HCT116 (cell line): ENCODE measurements around the gene ROBO1. TPM values are rescaled to one million over a fixed set of nuclear protein-coding genes. Genes with fewer than 3 reads are reported as not detected.

ENCODE experiments used
- ATAC-seq: fragments of 200-7000 bp; cut with Tn5 transposase; 2 replicates; pipeline ENCODE4 v1.9.1; 2020; ENCODE audit warnings: mild to moderate bottlenecking, moderate library complexity
- BruUV-seq: library from RNA; stranded (reverse); fragments of 400-500 nt; replicated peaks from 2 replicates; lab custom pipeline; 2021; lab: Mats Ljungman, UMichigan
- CTCF ChIA-PET: fragments of 300-600 bp; sonication (Branson Sonifier 250); formaldehyde crosslinking; loops from one replicate; lab custom pipeline; 2021; ENCODE audit warnings: antibody characterized with exemption; lab: Charles Lee
- POLR2A ChIA-PET: fragments of 300-600, 350-600 bp; sonication (Branson Sonifier 250); formaldehyde crosslinking; loops from one replicate; lab custom pipeline; 2021; ENCODE audit warnings: antibody characterized with exemption; lab: Charles Lee
- RAD21 ChIA-PET, 2 experiments: fragments of 300-600 bp; sonication (Branson Sonifier 250); formaldehyde crosslinking; loops; one replicate each; lab custom pipeline; 2023; ENCODE audit warnings: low total read pairs in 2 of 2; ENCODE audit not compliant: uncharacterized antibody in 2 of 2, unreplicated experiment in 2 of 2, low non-redundant PET in 1 of 2; lab: Charles Lee
- DNase-seq: peaks from one replicate; pipeline ENCODE4 v3.0.0-alpha.2; 2010; ENCODE audit warnings: low read depth, low spot score
- H2AFZ ChIP-seq: fragments of 200-600 bp; shearing (Covaris generic), sonication (generic); 2 replicates; pipeline ENCODE4 v1.6.1; 2017; ENCODE audit warnings: low read depth, mixed run types, mixed read lengths, antibody characterized with exemption, low read length; ENCODE audit not compliant: poor library complexity, severe bottlenecking
- H3K27ac ChIP-seq: 2 replicates; pipeline ENCODE4 v1.5.1; 2012; ENCODE audit warnings: low read depth, low read length
- H3K27me3 ChIP-seq: fragments of 200-600 bp; sonication (generic); 2 replicates; pipeline ENCODE4 v1.6.1; 2016; ENCODE audit warnings: mixed run types, low read length, mixed read lengths; ENCODE audit not compliant: insufficient read depth
- H3K36me3 ChIP-seq, 2 experiments: fragments of 200-500 bp in 1 of 2; fragments of 200-600 bp in 1 of 2; sonication (Bioruptor generic) in 1 of 2; sonication (generic) in 1 of 2; 2 replicates each; pipeline versions ENCODE4 v1.5.1 to v1.6.1; 2014 to 2016; ENCODE audit warnings: low read length in 2 of 2, inconsistent platforms in 1 of 2, mixed read lengths in 1 of 2, mixed run types in 1 of 2; ENCODE audit not compliant: insufficient read depth in 2 of 2, control insufficient read depth in 1 of 2
- H3K4me1 ChIP-seq, 2 experiments: fragments of 200-600 bp in 1 of 2; sonication (generic) in 1 of 2; 2 replicates each; pipeline versions ENCODE4 v1.5.1 to v1.6.1; 2012 to 2017; ENCODE audit warnings: low read length in 2 of 2, inconsistent platforms in 1 of 2, mild to moderate bottlenecking in 1 of 2, mixed read lengths in 1 of 2, mixed run types in 1 of 2, moderate library complexity in 1 of 2; ENCODE audit not compliant: insufficient read depth in 2 of 2, control insufficient read depth in 1 of 2
- H3K4me2 ChIP-seq: fragments of 200-600 bp; sonication (generic); 2 replicates; pipeline ENCODE4 v1.6.1; 2017; ENCODE audit warnings: mixed run types, low read length, mixed read lengths
- H3K4me3 ChIP-seq, 2 experiments: fragments of 200-600 bp in 1 of 2; sonication (generic) in 1 of 2; replicated peaks in 1 of 2; 2 replicates each; pipeline ENCODE4 v1.5.1; 2011 to 2016; ENCODE audit warnings: low read length in 2 of 2, control low read depth in 1 of 2, low read depth in 1 of 2, mild to moderate bottlenecking in 1 of 2, mixed read lengths in 1 of 2, mixed run types in 1 of 2
- H3K79me2 ChIP-seq: fragments of 200-600 bp; sonication (generic); 2 replicates; pipeline ENCODE4 v1.6.1; 2017; ENCODE audit warnings: mild to moderate bottlenecking, mixed run types, low read length, moderate library complexity, mixed read lengths; ENCODE audit not compliant: insufficient read depth
- H3K9ac ChIP-seq: fragments of 200-600 bp; sonication (generic); 2 replicates; pipeline ENCODE4 v1.6.1; 2016; ENCODE audit warnings: low read length, mixed read lengths
- H3K9me2 ChIP-seq: fragments of 200-600 bp; sonication (generic), shearing (Covaris generic); 2 replicates; pipeline ENCODE4 v1.6.1; 2017; ENCODE audit warnings: mixed run types, mild to moderate bottlenecking, moderate library complexity; ENCODE audit not compliant: insufficient read depth
- H3K9me3 ChIP-seq, 2 experiments: fragments of 200-500 bp in 1 of 2; fragments of 200-600 bp in 1 of 2; sonication (Bioruptor generic) in 1 of 2; sonication (generic) in 1 of 2; 2 replicates each; pipeline ENCODE4 v1.6.1; 2014 to 2017; ENCODE audit warnings: low read length in 2 of 2, mixed read lengths in 2 of 2, inconsistent platforms in 1 of 2, low read depth in 1 of 2, mild to moderate bottlenecking in 1 of 2, mixed run types in 1 of 2, moderate library complexity in 1 of 2; ENCODE audit not compliant: control insufficient read depth in 1 of 2, insufficient read depth in 1 of 2
- H4K20me1 ChIP-seq: fragments of 200-600 bp; sonication (generic), shearing (Covaris generic); 2 replicates; pipeline ENCODE4 v1.6.1; 2017; ENCODE audit warnings: mixed run types, mild to moderate bottlenecking, moderate library complexity; ENCODE audit not compliant: insufficient read depth
- CBX3 ChIP-seq: IDR thresholded peaks from 2 replicates; pipeline ENCODE4 v1.6.1; 2012; ENCODE audit warnings: low read depth
- CEBPB ChIP-seq: IDR thresholded peaks from 2 replicates; pipeline ENCODE4 v1.6.1; 2012; ENCODE audit warnings: low read depth
- EGR1 ChIP-seq: IDR thresholded peaks from 2 replicates; pipeline ENCODE4 v1.6.1; 2012; ENCODE audit warnings: low read depth
- EZH2 ChIP-seq: fragments of 200-600 bp; sonication (generic); IDR thresholded peaks from 2 replicates; pipeline ENCODE4 v1.6.1; 2017; ENCODE audit warnings: antibody characterized with exemption, mixed run types
- EZH2phosphoT487 ChIP-seq: fragments of 200-600 bp; IDR thresholded peaks from 2 replicates; pipeline ENCODE4 v1.6.1; 2018; ENCODE audit warnings: antibody characterized with exemption, borderline replicate concordance
- FOSL1 ChIP-seq: IDR thresholded peaks from 2 replicates; pipeline ENCODE4 v1.6.1; 2012; ENCODE audit warnings: low read depth
- POLR2A ChIP-seq: IDR thresholded peaks from 2 replicates; pipeline ENCODE4 v1.7.0; 2011; ENCODE audit warnings: borderline replicate concordance; ENCODE audit not compliant: insufficient read depth, insufficient read length; ENCODE audit errors: extremely low read depth
- POLR2AphosphoS5 ChIP-seq: IDR thresholded peaks from 2 replicates; pipeline ENCODE4 v1.6.1; 2011; ENCODE audit warnings: mild to moderate bottlenecking, low read depth, low read length, moderate library complexity
- RAD21 ChIP-seq: IDR thresholded peaks from 2 replicates; pipeline ENCODE4 v1.6.1; 2012; ENCODE audit warnings: low read depth, mild to moderate bottlenecking
- SP1 ChIP-seq: IDR thresholded peaks from 2 replicates; pipeline ENCODE4 v1.6.1; 2012; ENCODE audit warnings: low read depth
- SRF ChIP-seq: IDR thresholded peaks from 2 replicates; pipeline ENCODE4 v1.6.1; 2012; ENCODE audit warnings: low read depth
- TCF7L2 ChIP-seq: IDR thresholded peaks from 2 replicates; pipeline ENCODE4 v1.7.0; 2011; ENCODE audit warnings: borderline replicate concordance, inconsistent platforms; ENCODE audit not compliant: insufficient read depth, insufficient read length; ENCODE audit errors: extremely low read depth
- YY1 ChIP-seq: IDR thresholded peaks from 2 replicates; pipeline ENCODE4 v1.6.1; 2011; ENCODE audit warnings: low read length, low read depth, moderate library complexity, mild to moderate bottlenecking; ENCODE audit not compliant: insufficient replicate concordance; ENCODE audit errors: extremely low read depth
- ZFX ChIP-seq: fragments of 450-650 bp; IDR thresholded peaks from 2 replicates; pipeline ENCODE4 v1.6.1; 2017
- ZNF274 ChIP-seq: fragments of 200-500 bp; sonication (Bioruptor generic); IDR thresholded peaks from 2 replicates; pipeline ENCODE4 v1.6.1; 2014; ENCODE audit warnings: mild to moderate bottlenecking, low read depth, low read length, inconsistent platforms
- intact Hi-C: fragments of 100-400 bp; cut with micrococcal nuclease; formaldehyde crosslinking; loops from 2 replicates; pipeline ENCODE4 v1.10.0; 2022
- total RNA-seq: library from RNA; stranded (reverse); gene quantifications from one replicate; pipeline ENCODE4 v1.2.1, GENCODE V29; 2021; ENCODE audit not compliant: unreplicated experiment
- TF ChIP-seq, protein P1 (sequence below): IDR thresholded peaks from 2 replicates; pipeline ENCODE4 v1.6.1; 2012; ENCODE audit warnings: low read depth
- TF ChIP-seq, protein P2 (sequence below): IDR thresholded peaks from 2 replicates; pipeline ENCODE4 v1.6.1; 2012
- TF ChIP-seq, protein P3 (sequence below): IDR thresholded peaks from 2 replicates; pipeline ENCODE4 v1.6.1; 2012
- TF ChIP-seq, protein P4 (sequence below): IDR thresholded peaks from 2 replicates; pipeline ENCODE4 v1.6.1; 2011; ENCODE audit warnings: mild to moderate bottlenecking, low read length, moderate library complexity; ENCODE audit not compliant: insufficient replicate concordance; ENCODE audit errors: extremely low read depth
- TF ChIP-seq, protein P5 (sequence below), 3 experiments: fragments of 200-600 bp in 1 of 3; sonication (generic) in 1 of 3; IDR thresholded peaks in 2 of 3; conservative IDR thresholded peaks in 1 of 3; 2 replicates each; pipeline ENCODE4 v1.5.1; 2012 to 2017; ENCODE audit warnings: low read depth in 2 of 3, low read length in 2 of 3, antibody characterized with exemption in 1 of 3, borderline replicate concordance in 1 of 3, control low read depth in 1 of 3, mild to moderate bottlenecking in 1 of 3, mixed read lengths in 1 of 3, mixed run types in 1 of 3, moderate library complexity in 1 of 3; ENCODE audit not compliant: insufficient read depth in 1 of 3

ROBO1 gene
- total RNA-seq, 1 experiment from 2014 or later = 0.27 TPM

DNA sequence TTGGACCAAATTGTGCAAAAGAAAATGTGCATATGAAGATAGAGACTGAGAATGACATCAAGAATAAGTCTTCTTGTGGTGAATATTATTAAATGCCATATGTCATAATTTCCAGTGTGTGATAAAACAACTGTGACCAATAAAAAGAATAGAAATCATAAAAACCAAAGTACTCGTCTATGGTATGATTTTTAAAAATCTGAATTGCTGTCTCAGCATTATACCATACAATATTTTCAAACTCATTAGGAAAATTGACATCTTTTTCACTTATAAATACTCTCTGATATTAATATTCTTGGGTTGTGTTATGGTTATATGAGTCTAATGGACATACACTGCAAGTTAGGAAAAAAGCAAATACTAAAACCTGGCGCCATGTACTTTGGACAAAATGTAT lies 279.4 kb downstream of the ROBO1 start:
- CTCF ChIA-PET = no interaction called here
- no peak for ATAC-seq
- Histone ChIP-seq H3K79me2 (no peaks in the 10 kb centered on the region), H3K4me3 (no peak overlapping the region), H4K20me1 (no peaks in the 10 kb centered on the region), H3K4me2 (no peak overlapping the region), H2AFZ (no peak overlapping the region), H3K27ac (no peak overlapping the region), H3K9me3 (peaks cover 0 to 9% of the 10 kb centered on the region in 2 experiments; a peak in 2 of 4 replicates), H3K27me3 (no peaks in the 10 kb centered on the region), H3K36me3 (no peaks in the 10 kb centered on the region), H3K9me2 (no peaks in the 10 kb centered on the region), H3K9ac (no peak overlapping the region), H3K4me1 (no peaks in the 10 kb centered on the region)
- RAD21 ChIA-PET = no interaction called here
- no TSS peak for BruUV-seq
- POLR2A ChIA-PET = no interaction called here
- TF ChIP-seq, protein P1, sequence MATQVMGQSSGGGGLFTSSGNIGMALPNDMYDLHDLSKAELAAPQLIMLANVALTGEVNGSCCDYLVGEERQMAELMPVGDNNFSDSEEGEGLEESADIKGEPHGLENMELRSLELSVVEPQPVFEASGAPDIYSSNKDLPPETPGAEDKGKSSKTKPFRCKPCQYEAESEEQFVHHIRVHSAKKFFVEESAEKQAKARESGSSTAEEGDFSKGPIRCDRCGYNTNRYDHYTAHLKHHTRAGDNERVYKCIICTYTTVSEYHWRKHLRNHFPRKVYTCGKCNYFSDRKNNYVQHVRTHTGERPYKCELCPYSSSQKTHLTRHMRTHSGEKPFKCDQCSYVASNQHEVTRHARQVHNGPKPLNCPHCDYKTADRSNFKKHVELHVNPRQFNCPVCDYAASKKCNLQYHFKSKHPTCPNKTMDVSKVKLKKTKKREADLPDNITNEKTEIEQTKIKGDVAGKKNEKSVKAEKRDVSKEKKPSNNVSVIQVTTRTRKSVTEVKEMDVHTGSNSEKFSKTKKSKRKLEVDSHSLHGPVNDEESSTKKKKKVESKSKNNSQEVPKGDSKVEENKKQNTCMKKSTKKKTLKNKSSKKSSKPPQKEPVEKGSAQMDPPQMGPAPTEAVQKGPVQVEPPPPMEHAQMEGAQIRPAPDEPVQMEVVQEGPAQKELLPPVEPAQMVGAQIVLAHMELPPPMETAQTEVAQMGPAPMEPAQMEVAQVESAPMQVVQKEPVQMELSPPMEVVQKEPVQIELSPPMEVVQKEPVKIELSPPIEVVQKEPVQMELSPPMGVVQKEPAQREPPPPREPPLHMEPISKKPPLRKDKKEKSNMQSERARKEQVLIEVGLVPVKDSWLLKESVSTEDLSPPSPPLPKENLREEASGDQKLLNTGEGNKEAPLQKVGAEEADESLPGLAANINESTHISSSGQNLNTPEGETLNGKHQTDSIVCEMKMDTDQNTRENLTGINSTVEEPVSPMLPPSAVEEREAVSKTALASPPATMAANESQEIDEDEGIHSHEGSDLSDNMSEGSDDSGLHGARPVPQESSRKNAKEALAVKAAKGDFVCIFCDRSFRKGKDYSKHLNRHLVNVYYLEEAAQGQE = no peak
- TF ChIP-seq POLR2AphosphoS5 (no peak), POLR2A (no peak), CBX3 (no peak), FOSL1 (no peak), SRF (no peak), CEBPB (no peak), RAD21 (no peak), ZFX (no peak), EZH2phosphoT487 (no peak), SP1 (no peak), YY1 (no peak), ZNF274 (no peak), EGR1 (no peak), EZH2 (no peak), TCF7L2 (no peak)
- TF ChIP-seq, protein P2, sequence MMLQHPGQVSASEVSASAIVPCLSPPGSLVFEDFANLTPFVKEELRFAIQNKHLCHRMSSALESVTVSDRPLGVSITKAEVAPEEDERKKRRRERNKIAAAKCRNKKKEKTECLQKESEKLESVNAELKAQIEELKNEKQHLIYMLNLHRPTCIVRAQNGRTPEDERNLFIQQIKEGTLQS = no peak
- TF ChIP-seq, protein P3, sequence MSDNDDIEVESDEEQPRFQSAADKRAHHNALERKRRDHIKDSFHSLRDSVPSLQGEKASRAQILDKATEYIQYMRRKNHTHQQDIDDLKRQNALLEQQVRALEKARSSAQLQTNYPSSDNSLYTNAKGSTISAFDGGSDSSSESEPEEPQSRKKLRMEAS = no peak
- TF ChIP-seq, protein P4, sequence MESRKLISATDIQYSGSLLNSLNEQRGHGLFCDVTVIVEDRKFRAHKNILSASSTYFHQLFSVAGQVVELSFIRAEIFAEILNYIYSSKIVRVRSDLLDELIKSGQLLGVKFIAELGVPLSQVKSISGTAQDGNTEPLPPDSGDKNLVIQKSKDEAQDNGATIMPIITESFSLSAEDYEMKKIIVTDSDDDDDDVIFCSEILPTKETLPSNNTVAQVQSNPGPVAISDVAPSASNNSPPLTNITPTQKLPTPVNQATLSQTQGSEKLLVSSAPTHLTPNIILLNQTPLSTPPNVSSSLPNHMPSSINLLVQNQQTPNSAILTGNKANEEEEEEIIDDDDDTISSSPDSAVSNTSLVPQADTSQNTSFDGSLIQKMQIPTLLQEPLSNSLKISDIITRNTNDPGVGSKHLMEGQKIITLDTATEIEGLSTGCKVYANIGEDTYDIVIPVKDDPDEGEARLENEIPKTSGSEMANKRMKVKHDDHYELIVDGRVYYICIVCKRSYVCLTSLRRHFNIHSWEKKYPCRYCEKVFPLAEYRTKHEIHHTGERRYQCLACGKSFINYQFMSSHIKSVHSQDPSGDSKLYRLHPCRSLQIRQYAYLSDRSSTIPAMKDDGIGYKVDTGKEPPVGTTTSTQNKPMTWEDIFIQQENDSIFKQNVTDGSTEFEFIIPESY = no peak
- TF ChIP-seq, protein P5, sequence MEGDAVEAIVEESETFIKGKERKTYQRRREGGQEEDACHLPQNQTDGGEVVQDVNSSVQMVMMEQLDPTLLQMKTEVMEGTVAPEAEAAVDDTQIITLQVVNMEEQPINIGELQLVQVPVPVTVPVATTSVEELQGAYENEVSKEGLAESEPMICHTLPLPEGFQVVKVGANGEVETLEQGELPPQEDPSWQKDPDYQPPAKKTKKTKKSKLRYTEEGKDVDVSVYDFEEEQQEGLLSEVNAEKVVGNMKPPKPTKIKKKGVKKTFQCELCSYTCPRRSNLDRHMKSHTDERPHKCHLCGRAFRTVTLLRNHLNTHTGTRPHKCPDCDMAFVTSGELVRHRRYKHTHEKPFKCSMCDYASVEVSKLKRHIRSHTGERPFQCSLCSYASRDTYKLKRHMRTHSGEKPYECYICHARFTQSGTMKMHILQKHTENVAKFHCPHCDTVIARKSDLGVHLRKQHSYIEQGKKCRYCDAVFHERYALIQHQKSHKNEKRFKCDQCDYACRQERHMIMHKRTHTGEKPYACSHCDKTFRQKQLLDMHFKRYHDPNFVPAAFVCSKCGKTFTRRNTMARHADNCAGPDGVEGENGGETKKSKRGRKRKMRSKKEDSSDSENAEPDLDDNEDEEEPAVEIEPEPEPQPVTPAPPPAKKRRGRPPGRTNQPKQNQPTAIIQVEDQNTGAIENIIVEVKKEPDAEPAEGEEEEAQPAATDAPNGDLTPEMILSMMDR (IDR thresholded peaks at IDR 0.05 in 2 of 3, conservative IDR thresholded peaks at IDR 0.05 in 1 of 3; ENCODE audit: borderline replicate concordance in 1 of 3, insufficient read depth in 1 of 3, low read depth in 2 of 3, low read length in 2 of 3) = no peak
- DNase-seq = no peak
- intact Hi-C loops = no loop called here
